Germinal center (tissue), 1 donor: Measurements from ENCODE around the gene FKBP5.
"Not testable (repeated sequence)": the region's sequence is repeated elsewhere in the genome, so short reads cannot be mapped to it uniquely, and the experiment has no call there.

ENCODE experiments used
- DNase-seq: peaks from one replicate; pipeline ENCODE4 v3.0.0; 2012; ENCODE audit warnings: mixed read lengths, low spot score

Gene FKBP5

DNA sequence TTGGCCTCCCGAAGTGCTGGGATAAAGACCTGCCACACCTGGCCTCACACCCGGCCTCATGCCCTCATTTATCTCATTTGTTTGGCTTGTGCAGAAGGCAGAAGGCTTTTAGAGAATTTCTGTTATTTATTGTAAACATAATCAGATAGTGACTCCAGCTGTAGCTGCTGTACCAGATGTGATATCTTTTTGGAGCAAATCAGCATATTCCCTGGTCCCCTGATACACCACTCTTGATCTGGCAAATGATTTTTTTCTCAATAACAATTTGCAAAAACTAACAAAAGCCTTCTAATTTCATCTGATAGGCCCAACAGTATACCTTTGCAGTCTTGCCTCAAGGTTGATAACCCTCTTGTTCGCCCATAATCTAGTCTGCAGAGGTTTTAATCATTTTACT, 149.5 kb downstream of the FKBP5 start:
- no peak for DNase-seq

DNA sequence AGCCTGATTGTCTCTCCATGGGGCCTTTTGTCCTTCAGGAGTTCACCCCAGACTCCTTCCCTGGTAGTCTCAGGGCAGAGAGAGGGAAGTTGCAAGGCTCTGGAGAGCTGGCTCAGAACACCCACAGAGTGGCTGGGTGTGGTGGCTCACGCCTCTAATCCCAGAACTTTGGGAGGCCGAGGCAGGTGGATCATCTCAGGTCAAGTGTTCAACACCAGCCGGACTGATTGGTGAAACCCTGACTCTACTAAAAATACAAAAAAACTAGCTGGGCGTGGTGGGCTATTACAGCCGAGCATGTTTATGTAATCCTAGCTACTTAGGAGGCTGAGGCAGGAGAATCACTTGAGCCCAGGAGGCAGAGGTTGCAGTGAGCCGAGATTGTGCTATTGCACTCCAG, 152.9 kb downstream of the FKBP5 start:
- not testable (repeated sequence) for DNase-seq

DNA sequence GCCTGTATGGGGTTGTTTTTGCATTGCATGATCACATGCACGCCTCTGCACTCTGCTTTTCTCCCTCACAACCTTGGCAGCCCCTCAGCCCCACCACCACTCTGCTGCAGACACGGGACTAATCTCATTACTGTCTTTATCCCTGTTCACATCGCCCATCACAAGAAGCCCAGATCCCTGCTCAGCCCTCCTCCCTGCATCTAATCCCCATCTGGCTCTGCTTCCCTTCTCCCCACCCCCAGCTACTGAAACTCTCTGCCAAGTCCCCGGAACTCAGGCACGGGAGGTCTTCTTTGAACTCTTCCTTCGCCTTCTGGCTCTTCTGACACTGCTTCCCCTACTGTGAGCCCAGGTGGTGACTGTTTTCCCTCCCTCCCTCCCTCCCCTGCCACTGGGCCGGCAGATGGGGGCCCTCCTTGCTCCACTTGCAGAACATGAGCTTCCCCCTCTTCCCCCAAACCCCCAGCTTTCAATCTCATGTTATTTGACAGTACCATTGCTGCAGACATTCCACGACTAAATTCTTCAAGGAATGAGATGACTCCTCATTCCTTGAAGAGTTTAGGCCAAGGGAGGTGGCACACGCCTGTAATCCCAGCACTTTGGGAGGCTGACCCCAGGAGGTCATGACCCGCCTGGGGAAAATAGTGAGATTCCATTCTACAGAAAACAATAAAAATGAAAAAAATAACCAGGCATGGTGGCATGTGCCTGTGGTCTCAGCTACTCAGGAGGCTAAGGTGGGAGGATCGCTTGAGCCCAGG, 154.1 kb downstream of the FKBP5 start:
- no peak for DNase-seq

DNA sequence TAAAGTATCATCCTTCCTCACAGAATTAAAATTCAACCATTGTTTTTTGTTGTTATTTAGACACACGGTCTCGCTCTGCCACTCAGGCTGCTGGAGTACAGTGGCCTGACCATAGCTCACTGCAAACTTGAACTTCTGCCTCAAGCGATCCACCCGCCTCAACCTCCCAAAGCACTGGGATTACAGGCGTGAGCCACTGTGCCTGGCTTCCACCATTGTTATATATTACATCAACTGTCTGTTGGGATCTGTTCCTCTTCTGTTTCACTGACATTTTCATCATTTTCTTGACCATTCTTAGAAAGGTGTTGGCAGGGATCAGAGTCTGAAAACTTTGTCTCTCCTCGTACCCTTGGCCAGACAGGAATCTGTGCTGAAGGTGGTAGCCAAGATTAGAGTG, 154.7 kb downstream of the FKBP5 start:
- DNase-seq: no peak

DNA sequence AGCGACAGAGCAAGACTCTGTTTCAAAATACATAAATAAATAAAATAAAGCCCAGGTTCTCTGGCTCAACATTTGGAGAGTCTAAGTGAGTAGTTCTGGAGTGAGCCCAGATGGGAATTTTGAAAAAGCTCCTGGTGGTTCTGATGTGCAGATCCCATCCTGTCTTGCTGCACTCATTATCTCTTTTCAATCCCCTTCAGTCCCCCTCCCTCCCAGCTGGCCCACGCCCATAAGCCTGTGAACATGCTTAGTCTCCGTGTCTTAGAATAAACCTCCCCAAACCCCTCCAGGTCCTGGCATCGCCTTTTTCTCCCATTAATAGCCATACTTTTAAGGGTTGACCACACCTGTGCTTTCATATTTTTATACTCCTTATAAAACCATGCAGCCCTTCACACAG, 156.6 kb downstream of the FKBP5 start:
- no peak for DNase-seq

DNA sequence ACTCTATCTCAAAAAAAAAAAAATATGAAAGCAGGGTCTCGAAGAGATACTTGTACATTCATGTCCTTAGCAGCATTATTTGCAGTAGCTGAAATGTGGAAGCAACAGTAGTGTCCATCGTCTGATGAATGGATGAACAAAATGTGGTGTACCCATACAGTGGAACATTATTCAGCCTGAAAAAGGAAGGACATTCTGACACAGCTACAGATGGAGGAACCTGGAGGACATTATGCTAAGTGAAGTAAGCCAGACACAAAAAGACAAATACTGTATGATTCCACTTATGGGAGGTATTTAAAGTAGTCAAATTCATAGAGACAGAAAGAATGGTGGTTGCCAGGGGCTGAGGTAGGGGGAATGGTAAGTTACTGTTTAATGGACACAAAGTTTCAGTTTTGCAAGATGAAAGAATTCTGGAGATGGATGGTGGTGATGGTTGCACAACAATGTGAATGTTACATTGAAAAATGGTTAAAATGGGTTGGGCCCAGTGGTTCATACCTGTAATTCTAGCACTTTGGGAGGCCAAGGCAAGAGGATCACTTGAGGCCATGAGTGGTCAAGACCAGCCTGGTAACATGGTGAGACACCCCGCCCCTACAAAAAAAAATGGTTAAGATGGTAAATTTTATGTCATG, 164.2 kb downstream of the FKBP5 start:
- DNase-seq: no peak
